Activated CD8-positive, alpha-beta memory T cell treated with anti-CD3 and anti-CD28 coated beads, Interleukin-2, amount 50 U/mL, for 24 hours (primary cell): ENCODE results near the gene SLFN14.
"Not testable (repeated sequence)": the region's sequence is repeated elsewhere in the genome, so short reads cannot be mapped to it uniquely, and the experiment has no call there.

Experiments
- DNase-seq: peaks from one replicate; pipeline ENCODE4 v3.0.0-alpha.2; 2020; ENCODE audit errors: extremely low read depth

The SLFN14 gene

DNA sequence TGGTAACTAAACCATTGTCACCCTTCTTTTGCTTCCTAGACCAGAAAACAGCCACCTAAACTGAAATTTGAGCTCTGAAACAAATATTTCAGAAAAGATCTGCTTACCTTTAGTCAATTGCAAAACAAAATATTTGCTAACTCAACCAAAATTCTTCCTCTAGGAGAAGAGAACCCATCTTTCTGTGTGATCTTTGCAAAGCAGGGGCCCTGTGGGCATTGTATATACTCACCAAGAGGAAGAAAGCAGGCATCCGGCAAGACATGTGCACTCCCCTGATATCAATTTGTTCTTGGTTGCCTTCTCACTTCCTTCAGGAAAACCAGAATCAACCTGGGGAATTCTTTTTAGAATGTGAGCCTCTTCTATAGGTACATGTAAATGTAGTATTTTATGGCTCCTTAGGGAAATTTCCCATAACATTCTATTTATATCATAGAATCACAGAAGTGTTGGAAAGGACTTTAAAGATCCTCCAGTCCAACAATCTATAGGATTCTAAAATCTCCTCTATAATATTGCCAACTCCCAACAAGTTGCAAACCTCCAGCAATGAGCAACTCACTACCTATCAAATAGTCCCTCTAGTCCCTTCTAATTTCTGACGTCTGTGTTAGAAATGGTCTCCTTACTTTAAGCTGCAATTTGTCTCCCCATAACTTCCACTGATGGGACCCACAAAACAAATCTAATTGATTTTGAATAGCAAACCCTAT lies 966 bp downstream of the SLFN14 start:
- no peak for DNase-seq

DNA sequence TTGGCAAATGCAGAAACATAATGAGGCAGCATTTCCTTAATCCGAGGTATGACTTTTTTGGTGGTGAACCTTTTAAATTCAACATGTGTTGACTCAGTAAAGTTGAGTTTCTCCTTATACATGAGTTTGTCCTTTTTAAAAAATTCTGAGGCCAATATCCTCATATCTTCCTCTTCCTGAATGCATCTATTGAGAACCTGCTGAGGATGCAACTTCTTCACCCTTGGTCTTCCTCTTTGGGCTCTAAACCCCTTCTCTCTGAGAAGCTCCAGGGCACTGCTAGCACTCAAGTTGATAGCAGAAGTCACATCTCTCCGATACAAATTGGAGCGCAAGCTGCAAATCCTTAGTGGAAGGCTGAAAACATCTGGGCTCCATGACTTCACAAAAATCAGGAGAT lies 3.3 kb downstream of the SLFN14 start:
- no peak for DNase-seq

DNA sequence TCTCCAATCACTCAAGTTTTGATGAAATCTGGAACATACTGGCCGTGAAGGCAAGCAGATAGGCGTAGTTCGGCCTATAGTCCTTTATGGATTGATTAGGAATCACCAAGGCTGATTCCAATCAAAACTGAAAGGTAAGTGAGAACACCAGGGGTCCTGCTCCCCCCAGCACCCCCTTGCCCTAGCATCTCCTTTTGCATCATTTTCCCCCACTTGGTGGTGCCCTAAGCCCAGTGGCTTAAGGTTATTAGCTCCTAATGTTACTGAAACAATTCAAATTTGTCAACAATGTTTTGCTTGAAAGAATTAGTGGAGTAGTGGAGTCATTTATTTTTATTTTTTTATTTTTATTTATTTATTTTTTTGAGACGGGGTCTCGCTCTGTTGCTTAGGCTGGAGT lies 4.9 kb downstream of the SLFN14 start:
- DNase-seq, result no peak

DNA sequence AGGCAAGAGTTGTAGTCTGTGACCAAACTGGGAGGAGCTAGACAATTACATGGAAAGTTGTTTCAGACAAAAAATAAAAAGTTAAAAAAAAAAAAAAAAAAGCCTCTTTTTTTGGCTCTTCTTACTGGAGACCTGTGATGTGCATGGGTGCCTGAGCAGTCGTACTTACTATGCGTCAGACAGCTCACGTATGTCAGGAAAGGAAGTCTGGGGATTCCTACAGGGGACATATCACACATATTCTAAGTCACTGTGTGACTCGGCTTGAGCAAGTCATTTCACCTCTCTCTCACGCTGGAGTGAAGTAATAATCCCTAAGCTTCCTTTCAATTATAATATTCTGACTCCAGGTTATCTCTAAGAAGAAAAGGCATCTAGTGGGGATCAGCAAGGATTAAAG lies 6.0 kb downstream of the SLFN14 start:
- DNase-seq, result no peak

DNA sequence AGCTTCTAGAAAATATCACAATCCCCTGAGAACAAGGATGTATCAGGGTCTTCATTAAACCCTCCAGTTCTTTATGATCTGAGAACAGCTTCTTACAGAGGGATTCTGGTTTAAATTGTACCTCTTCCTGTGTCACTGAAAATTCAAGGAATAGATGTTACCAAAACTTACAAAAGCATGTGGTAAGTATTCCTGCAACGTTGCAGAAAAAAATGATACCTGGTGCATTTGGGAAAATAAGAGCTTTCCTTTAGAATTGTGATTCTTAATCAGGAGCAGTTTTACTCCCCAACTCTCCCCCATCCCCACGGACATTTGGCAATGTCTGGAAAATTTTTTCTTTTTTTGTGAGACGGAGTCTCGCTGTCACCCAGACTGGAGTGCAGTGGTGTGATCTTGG lies 7.3 kb downstream of the SLFN14 start:
- DNase-seq, result no peak

DNA sequence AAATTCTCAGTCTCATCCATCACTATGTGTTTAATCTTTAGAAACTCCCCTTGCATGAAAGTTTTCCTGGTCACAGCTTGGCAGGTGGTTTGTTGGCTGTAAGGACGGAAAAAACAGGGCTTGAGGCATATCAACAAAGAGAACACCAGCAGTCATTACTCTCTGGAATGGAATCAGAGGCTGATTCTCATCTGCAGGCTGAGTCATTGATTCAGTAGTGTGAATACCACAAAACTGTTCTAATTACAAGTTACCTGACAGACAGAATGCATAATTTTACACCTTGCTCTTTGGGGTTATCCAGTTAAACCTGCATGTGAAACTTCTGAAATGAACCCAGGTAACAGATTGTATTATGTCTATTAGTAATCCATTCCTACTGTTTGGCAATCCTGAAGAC lies 11.6 kb downstream of the SLFN14 start:
- DNase-seq, result no peak

DNA sequence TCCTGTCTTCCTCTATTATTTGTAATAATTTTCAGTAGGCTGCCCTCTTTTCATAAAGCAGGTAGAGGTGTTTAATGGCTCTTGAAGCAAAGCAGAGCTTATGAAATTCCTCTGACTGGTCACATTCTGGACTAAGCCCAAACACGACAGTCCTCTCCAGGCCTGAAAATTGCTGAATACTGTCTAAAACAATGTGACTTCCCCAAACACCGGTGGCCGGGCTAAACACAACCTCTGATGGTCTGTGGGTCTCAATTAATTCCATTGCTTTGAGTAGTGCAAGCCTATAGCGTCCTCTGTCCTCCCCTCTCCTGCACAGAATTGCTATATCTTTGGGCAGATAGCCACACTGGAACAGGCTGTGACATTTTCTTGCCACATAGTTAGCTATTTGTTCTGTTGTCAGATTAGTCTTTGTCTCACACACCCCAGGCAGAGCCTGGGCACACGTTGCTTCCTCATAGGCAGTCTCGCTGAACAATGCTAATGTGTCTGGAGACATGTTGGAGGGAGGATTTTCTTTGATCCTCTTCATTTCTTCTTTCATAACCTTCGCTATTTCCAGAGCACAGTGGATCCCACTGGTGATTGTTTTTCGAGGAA lies 12.3 kb downstream of the SLFN14 start:
- DNase-seq, result no peak

DNA sequence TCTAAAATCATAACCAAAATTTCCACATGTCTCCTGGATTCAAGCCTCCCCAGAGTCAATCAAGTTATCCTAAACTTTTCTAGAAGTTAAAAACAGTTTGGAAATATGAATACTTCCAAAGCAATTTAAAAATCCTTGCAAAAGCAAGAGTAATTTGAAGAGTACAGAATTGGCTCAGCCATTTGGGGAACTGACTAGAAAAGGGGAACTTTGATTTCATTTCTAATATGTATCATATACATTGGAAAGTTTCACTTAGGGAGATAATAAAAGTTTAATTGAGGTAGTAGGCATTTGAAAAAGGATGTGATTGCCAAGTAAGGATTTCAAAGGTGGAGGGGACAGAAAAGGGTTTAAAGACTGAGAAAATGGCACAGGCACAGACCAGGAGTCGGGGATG lies 14.1 kb downstream of the SLFN14 start:
- no peak for DNase-seq

DNA sequence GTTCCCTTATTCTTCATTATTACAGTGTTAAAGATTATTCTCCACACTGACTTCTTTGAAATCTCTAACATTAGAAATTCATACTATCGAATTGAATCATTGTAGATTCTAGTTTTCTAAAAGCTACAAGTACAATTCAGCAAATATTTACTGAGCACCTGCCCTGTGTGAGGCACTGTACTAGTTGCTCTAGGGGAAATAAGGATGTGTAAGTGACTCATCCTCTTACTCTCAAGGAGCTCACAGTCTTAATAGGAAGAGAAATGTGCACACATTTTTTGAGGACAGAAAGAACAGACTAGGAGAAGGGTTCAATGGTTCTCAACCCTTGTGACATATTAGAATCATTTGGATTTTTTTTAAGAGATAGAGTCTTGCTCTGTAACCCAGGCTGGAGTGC lies 15.5 kb downstream of the SLFN14 start:
- DNase-seq, result no peak

DNA sequence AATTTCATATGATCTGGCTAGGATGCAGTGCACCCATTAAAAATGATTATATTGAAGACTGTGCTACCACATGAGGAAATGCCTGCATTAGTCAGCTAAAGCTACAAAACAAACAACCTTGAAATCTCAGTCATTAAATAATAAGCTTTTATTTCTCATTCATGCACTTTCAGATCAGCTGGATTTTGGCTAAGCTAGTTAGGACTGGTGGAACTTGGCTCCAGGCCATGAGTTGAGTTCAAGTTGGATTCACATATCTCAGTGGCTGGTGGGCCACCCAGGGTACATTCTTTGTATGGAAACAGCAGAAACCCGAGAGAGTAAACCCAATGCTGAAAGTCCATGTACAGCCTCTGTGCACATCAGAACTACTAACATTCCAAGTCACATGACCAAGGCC lies 16.8 kb downstream of the SLFN14 start:
- DNase-seq, result no peak

DNA sequence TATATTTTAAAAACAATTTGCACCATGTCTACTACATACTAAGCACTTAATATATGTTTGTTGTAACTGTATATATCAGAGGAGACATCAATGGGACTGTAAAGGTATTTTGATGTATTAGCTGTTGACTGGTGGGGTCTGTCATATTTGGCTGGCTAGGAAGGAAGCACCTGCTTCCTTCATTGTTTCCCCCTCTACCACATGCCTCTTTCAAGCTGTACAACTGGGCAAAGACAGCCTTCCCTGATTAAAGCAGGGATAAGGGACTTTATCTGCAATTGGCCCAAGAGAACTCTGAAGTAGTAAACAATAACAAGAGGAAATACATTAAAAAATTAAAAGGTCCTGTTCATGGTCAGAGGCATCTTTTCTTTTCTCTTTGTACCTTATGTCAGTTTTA lies 17.6 kb downstream of the SLFN14 start:
- no peak for DNase-seq

DNA sequence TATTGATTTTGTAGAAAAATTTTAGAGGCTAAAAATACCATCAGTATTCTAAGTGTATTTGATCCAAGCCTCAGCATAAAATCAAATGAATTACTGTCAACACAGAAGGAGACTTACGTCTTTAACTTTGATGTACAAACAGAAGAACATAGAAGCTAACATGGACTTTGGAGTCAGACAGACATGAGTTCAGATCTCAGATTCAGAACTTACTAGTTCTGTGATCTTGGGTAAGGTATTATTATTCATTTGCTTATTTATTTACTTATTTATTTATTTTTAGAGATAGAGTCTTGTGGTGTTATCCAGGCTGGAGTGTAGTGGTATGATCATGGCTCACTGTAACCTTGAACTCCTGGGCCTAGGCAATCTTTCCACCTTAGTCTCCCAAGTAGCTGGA lies 19.2 kb downstream of the SLFN14 start:
- DNase-seq, result no peak

DNA sequence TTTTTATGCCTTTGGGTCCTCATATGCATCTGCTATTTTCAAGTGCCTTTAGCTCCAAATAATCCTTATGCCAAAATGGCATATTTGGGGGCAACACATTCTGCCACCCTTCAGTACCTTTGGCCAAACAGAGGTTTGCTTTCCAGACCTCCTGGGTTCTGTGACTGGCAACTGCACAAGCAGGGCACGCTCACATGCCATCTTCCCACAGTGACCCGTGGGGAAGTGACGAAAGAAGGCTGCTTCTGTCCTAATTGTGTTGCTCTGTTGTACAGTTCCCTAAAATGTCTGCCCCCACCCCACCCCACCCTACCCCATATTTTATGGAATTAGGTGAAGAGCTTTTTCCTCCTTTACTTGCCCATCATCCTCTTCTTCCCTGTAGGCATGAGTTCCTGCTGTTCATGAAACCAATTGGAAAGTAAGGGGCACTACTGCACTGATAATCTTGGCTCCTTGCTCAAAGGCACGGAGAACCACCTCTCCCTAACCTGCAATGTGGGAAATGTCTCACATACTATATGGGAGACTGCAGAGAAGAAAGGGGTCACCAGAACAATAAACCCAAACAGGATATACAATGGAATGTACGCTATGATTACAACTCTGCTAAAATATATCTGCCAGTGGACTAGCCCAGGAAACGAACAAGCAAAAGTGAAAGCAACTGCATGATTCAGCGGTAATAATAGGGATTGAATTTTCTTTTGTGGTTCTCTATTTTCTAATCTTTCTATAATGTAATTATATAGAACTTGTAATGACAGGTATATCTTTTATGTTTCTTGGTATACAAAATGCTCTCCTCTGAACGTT lies 19.8 kb downstream of the SLFN14 start:
- DNase-seq, result no peak

DNA sequence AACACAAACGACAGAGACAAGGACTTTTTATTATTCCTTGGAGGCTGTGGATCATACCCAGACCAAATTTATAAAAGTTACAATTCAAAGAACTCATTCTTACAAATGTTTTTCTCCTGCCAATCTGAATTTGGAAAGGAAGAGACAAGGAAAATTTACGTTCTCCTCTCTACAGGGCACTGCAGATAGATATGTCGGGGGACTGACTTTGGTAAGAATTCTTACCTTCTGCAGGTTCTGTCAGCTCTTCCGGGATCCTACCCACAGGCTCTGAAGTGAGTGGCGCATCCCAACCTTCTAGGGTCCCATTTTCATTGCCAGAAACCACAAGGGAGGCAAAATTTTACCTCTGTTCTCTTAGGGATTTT lies 21.0 kb downstream of the SLFN14 start:
- no peak for DNase-seq

DNA sequence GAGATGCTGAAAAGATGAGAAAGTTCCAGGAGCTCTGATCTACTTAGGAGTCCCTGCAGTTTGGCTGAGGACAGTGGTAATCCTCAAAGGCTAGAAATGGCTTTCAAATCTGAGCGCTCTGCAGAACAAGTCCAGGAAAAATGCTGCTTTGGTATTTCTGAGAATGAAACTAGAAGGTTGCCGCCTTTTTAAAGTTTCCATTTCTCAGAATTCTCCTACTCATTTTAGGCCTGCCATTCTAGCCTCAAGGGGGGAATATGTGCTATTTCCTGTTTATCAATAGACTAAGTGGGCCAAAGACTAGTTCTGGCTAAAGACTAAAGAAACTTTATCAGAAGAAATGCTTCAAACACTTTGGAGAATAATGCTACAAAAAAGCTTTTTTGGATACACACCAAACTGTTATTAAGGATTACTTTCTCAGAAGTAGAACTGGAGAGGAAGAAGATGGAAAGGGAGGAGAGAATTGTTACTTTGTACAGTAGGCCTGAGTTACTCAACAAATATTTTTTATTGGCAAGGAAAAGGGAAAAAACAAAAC lies 22.9 kb downstream of the SLFN14 start, which contains the start of gene SLFN12L:
Gene SLFN12L, minus strand, starts transcription at position 78 of the 541 bp plus-strand sequence. CDS start 15,314 bp downstream, outside the sequence.
- DNase-seq, result no peak

DNA sequence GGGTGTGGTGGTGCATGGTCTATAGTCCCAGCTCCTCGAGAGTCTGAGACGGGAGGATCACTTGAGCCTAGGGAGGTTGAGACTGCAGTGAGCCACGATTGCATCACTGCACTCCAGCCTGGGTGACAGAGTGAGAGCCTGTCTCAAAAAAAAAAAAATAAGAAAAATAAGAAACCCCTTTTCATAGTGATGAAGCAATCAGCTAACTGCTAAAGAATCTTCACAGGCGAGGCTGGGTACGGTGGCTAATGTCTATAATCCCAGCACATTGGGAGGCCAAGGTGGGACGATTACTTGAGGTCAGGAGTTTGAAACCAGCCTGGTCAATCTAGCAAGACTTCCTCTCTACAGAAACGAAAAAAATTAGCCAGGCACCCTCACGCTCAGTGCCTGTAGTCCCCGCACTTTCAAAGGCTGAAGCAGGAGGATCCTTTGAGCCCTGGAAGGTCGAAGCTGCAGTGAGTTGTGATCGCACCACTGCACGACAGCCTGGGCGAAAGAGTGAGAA lies 23.9 kb downstream of the SLFN14 start:
- no peak for DNase-seq

DNA sequence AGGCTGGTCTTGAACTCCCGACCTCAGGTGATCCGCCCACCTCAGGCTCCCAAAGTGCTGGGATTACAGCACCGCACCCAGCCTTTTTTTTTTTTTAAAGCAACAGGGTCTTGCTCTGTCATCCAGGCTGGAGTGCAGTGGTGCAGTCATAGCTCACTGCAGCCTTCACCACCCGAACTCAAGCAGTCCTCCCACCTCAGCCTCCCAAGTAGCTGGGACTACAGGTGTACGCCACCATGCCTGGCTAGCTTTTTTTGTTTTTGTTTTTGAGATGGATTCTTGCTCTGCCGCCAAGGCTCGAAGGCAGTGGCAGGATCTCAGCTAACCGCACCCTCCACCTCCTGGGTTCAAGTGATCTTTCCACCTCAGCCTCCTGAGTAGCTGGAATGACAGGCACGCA lies 25.2 kb downstream of the SLFN14 start:
- DNase-seq, result not testable (repeated sequence)

DNA sequence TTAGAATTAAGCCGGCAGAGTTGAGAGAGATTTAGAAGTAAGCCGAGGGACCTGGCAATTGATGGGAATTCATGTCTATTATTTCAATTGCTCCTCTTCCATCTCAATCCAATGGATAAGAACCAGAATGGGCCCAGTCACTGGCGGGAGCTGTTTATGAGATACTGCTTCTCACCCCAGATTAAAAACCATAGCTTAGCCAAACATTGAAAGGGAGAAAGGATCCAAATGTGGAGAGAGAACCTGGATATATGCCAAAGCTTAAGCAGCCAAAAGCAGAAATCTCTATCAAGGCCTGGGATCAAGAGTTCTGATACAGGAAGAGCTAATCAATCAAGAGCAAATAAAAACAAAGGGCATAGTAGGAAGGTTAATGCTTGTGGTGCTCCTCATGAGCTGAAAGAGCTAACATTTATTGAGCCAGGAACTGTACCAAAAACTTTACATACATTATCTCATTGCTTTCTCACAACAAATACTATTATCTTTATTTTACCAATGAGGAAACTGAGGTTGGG lies 26.0 kb downstream of the SLFN14 start:
- no peak for DNase-seq

DNA sequence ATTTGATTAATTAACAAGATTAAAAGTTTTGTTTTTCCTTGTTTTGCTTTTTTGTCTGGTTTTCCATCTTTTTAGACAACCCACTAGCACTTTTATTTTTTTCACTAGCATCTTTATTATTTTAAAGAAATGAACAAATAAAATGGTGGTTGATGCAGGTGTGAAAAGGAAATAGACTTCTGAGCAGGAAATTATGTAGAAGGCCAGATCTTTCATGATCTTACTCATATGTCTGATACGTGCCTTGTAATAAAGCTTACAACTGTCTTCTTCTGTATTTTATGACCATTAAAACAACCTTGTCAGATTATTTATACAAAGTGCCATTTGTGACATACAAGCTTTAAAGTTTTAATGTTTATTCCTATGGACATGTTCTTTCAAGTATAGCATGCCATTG lies 29.5 kb downstream of the SLFN14 start:
- DNase-seq, result no peak

DNA sequence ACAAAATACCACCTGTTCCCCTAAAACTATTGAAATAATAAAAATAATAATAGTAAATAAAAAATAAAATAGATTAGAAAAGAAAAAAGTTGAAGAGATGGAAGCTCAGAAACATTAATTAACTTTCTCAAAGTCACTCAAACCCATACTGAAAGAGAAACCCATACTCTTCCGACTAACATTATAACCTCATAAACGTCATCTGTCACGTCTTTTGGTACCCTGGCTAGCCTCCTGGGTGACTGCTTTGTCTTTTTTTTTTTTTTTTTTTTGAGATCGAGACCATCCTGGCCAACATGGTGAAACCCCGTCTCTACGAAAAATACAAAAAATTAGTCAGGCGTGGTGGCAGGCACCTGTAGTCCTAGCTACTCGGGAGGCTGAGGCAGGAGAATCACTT lies 30.8 kb downstream of the SLFN14 start:
- no peak for DNase-seq

DNA sequence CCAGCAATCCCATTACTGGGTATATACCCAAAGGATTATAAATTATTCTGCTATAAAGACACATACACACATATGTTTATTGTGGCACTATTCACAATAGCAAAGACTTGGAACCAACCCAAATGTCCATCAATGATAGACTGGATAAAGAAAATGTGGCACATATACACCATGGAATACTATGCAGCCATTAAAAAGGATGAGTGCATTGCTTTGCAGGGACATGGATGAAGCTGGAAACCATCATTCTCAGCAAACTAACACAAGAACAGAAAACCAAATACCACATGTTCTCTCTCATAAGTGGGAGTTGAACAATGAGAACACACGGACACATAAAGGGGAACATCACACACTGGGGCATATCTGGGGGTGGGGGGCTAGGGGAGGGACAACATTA lies 31.3 kb downstream of the SLFN14 start:
- DNase-seq, result not testable (repeated sequence)

DNA sequence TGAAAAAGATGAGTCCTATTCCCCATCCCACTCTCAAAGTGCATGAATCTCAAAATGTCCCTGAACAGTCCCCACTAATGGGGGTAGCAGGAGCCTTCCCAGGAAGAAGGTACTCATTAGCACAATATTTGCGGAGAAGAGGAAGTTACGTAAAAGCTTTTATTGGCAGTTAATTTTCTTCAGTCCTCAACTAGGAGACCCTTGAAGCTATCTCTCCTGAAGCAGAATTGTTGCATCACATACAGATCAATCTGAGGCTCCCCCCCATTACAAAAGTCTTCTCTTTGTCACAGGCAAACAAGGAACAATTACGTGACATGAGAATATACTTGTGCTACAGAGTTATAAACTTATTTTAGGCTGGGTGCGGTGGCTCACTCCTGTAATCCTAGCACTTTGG lies 37.3 kb downstream of the SLFN14 start:
- DNase-seq, result no peak
